ENCODE results near the gene ZFP36L1.

Gene ZFP36L1

GRCh38 chr14:68796418-68797101 lies 3.7 kb upstream of the ZFP36L1 start:
- no peak for DNase-seq (ENCODE audit: low spot score)

DNA sequence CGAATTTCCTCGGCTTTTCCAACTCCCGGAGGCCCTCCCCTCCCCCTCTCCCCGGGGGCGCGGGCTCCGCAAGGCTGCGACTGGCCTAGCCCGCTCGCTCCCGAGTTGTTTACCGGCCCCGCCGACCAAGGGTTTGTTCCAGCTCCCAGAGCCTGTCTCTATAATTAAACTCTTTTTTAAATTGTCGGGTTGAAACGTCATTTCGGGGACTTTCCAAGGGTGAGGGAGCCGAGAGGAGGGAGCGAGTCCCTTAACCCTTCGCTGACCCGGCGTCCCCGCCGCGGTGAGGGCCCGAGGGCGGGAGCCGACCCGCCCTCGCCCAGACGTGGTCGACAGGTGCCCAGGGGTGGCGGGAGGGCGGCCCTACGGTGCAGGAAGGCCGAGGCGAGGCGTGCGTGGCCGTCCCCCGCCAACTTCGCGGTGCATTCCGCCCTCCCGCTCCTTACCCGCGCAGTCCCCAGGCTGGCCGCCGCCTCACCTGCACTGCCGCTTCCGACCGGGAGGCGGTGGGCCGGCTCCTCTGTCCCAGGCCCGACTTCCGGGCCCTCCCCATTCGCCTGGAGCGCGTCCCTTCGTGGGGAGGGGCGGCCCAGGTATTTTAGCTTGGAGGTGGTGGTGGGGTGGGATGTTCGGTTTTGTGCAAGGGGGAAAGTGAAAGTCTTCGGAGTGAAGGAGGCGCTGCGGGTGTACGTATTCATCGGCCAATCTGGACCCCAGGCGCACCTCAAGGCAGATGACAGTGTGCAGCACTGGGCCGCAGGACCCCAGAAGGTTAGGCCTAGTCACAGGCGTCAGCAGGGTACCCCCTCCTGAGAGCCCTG lies 2.9 kb upstream of the ZFP36L1 start:
- DNase-seq (ENCODE audit: low spot score): peak; percentile 49

DNA sequence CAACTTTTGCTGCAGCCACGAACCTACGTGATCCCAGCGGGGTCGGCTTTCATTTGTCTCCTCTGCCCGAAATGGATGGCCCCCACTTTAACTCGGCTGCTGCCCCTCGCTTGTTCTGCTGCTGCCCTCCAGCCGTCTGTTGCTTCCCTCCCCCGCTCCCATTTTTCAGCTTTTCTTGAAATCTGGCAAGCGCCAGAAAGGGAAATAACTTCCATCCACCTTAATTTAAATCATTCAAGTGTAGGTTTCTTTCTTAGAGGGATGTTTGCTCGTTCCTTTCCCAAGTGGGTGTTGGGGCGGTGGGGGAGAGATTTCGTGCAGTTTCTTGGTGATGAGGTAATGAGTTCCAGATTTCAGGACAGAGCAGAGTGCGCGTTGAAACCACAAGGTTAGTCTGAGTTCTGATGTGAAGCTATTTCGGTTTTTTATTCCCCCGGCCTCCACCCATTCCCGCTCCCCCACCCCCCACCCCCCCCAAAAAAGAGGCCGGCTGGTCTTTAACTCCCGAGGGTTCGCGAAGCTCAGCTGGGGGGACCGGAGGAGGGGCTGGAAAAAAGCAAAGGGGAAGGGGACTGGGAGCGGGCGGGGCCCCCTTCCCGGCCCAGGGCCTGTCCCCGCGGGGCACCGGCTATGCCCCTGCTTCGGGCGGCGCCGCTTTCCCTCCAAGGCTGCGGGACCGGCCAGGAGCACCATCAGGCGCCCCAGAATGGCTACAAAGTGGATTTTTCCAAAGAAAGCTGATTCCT lies 2.2 kb upstream of the ZFP36L1 start:
- DNase-seq (ENCODE audit: low spot score): no peak

- DNase-seq (ENCODE audit: low spot score): no peak
Measured at GRCh38 chr14:68794130-68794850, 1.4 kb upstream of the ZFP36L1 start.

- DNase-seq (ENCODE audit: low spot score): no peak
Measured at GRCh38 chr14:68793734-68794129, 865 bp upstream of the ZFP36L1 start.

DNA sequence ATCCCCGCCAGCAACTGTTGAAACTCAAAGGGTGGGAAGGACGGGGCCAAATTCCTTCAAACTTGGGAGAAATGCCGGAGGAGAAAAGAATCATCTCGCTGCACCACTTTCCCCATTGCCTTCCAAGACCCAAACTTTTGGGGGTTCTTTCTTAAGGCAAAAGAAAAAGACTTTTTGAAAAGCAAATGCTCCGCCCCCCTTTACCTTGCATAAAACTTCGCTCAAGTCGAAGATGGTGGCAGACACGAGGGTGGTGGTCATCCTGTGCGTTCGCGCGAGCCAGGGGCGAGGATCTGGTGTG lies 239 bp downstream of the ZFP36L1 start:
- no peak for DNase-seq (ENCODE audit: low spot score)

DNA sequence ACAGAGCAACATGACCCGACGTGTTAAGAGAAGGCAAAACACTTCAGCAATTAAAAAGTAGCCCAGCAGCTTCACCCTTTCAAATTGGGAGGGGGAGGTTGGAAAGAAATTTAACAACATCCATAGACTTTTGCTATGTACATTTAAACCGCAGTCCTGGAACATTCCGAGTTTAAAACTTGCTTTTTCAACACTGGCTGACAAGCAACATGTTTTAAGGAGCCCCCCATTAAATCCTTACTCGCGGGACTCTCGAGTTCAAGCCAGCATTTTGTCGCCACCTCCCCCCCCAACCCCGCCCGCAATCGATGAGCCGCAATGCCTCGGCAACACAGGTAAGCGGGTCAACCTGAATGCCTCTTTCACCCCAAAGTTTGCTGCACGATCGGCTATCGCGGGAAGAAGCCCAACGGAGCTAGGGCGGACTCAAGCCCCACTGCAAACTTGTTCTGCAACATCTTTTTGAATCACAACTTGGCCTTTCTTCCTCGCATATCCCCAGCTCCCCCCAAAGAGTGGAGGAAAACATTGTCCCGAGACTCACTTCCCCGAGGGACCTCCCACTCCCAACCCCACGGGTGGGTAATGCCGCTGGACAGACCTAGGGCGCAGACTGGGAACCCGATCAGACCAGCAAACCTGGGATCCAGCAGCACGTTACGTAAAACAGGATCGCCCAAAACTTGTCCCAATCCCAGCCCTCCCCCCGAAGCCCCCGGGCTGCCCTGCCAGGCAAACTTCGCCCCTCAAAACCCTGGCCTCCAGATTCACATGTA lies 777 bp downstream of the ZFP36L1 start:
- DNase-seq (ENCODE audit: low spot score): no peak

- no peak for DNase-seq (ENCODE audit: low spot score)
Measured at GRCh38 chr14:68791078-68791901, 1.6 kb downstream of the ZFP36L1 start.

- DNase-seq (ENCODE audit: low spot score): no peak
Measured at GRCh38 chr14:68790644-68791077, 2.2 kb downstream of the ZFP36L1 start.

- no peak for DNase-seq (ENCODE audit: low spot score)
Measured at GRCh38 chr14:68789821-68790643, 2.8 kb downstream of the ZFP36L1 start.

DNA sequence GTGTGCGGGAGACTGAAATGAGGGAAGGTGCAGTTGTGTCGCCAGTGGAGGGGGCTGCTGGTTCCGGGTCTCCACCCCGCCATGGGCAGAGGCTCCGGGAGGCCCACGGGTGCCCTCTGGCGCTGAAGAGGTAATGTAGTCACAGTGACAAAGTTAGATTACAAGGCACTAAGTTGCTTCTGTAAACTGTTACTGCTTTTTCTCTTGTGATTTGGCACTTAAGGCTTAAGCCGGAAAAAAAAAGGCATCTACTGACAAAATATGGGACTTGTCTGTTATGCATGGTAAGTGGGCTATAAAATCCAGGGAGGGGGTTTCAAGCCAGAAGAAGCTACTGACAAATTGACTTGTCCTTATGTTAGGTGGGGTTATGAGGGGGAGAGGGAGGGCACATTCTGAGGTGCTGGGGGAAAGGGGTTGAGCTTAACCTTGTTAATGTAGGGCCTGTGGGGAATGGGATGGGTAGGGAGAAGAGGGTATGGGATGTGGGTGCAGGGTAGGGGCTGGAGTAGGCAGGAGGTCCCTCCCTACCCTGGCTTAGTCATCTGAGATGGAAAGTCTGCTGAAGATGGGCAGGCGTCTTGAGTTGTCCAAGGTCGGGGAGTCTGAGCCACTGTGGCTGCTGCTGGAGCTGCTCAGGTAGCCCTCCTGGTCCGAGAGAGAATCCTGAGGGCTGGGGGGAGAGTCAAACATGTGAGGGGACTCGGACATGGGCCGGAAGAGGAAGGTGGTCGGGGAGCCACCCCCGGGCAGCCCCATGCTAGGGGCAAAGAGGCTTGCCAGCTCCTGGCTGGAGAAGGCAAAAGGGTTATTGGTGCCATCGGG lies 3.7 kb downstream of the ZFP36L1 start:
- peak; percentile 79 for DNase-seq (ENCODE audit: low spot score)

GRCh38 chr14:68788275-68788995 lies 4.4 kb downstream of the ZFP36L1 start:
- no peak for DNase-seq (ENCODE audit: low spot score)

DNA sequence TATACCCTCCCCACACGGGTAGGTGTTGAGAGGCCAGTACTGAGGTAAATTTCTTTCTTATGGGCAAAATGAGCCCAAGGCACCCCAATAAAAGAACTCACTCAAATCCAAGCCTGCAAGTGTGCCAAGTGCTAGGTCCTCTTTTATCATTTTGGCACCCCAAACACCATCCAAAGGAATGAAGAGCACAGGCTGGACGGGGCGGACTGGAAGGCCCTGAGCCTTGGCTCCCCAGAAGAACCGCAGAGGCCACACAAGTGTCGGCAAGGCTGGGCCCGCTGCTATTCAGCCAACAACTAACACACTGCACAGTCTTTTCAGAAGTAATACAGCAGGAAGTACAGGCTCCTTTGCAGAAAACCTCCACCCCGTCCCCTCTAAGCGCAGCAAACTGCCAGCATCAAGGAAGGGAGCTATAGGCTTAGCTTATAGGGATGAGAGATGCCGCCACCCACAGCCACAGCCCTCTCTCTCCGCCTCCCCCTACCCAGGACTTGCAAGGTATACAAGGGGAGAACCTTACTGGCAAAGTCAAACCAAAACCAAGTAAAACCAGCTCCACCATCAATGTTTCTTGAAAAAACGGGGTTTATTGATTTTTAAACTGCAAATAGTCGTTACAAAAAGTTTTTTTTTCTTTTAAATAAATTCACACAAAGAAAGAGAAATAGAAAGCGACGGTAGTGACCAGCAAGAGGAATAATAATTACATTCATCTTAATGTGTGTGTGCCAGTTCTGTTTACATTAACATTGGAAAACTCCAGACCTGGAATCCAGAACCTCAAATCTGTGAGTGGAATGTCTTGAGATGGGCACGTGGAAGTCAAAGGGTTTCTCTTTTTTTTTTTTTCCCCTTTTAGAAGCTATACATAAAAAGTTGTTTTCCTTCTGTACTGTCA lies 5.5 kb downstream of the ZFP36L1 start:
- DNase-seq (ENCODE audit: low spot score): no peak

DNA sequence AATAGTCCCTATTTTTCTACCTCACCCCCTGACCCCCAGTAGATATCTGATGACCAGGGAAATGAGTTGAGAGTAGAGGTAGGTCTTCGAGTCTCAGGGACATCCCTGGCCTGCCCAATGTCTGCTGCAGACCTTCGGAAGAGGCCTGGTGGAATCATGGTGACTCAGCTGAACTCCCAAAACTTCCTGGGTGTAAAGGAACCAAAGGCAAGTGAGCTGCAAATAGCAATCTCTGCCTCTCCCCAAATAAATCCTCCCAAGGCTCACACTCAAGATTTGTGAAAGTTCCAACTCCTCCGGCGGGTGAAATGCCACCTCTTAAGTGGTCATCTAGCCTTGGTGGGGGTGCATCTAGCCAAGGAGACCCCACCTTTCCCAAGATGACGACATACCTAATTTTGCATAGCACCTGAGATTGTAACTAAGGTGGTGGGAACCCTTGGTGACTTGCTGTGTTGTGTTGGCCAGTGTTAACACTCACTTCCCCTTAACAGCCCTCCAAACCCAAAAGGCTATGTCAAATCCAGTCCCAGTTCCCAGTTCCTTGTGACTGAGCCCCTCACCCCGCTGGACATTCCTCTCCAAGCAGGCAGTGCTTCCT lies 6.3 kb downstream of the ZFP36L1 start:
- DNase-seq (ENCODE audit: low spot score): no peak

DNA sequence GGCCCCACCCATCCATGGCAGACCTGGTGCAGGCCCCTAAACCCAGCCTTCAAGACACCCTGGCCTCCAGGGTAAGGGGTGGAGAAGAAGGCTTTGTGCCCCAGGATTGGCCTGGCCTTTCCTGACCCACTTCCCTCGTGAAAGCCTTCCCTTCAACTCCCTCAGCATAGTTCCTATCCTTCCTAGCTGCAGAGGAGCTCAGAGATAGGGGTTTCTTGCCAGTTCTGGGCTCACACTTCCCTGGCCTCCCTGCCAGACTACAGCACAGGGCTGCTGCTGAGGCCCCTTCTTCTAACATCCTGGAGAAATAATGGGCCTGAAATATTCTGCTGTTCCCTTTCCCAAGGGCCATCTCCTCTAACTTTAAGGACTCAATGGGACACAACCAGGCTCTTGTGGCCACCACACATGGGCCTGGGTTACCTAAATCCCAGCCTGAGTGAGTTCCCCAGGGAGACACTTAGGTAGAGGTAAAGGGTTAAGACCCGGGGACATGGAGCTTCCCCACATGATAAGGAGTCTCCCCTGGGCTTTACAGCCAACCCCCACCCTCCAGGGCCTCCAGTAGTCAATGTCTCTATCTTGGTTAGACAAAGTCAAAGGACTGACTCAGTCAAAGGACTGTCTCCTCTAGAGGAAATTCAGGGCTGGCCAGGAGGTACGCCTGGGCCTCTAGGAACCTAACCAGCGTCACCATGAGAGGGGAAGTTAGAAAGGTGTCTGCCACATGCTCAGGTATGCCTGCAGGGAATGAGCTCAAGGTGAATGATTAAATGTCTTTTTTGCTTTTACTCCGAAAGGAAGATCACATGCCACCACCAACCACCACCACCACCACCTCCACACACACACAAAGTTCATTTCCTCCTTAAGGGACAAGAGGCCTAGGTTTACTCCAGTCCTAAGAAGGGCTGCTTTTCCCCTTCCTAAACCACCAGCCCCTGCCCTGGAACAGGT lies 7.1 kb downstream of the ZFP36L1 start:
- DNase-seq (ENCODE audit: low spot score): no peak

Data from SK-N-DZ (cell line).